ENCODE data around the gene RAPGEF4. TPM values are rescaled to one million over a fixed set of nuclear protein-coding genes. Genes with fewer than 3 reads are reported as not detected.

The RAPGEF4 gene
- polyA plus RNA-seq, 1 experiment = 1.3 TPM

GRCh38 chr2:172846551-172846950 is 110.9 kb downstream of the RAPGEF4 start:
- H3K9me3 ChIP-seq (ENCODE audit: control insufficient read depth, insufficient read depth, low read length) = no peaks in the 10 kb centered on the region
- H3K27me3 ChIP-seq (ENCODE audit: control insufficient read depth, insufficient read depth, low read length) = no peaks in the 10 kb centered on the region
- CTCF ChIA-PET = no interaction called here
- TF ChIP-seq CTCF (IDR thresholded peaks at IDR 0.05; ENCODE audit: low read depth, low read length) = no peak
- POLR2A ChIA-PET = no interaction called here
- H3K27ac ChIP-seq (ENCODE audit: low read depth, low read length) = no peak overlapping the region
- no peak for DNase-seq (ENCODE audit: low read depth, low spot score)
- no peak overlapping the region for H3K4me3 ChIP-seq (ENCODE audit: low read depth, low read length)

GRCh38 chr2:172847188-172847587 is 111.5 kb downstream of the RAPGEF4 start:
- H3K4me3 ChIP-seq (ENCODE audit: low read depth, low read length) = no peak overlapping the region
- H3K9me3 ChIP-seq (ENCODE audit: control insufficient read depth, insufficient read depth, low read length) = no peaks in the 10 kb centered on the region
- ChIA-PET CTCF (no interaction called here), POLR2A (no interaction called here)
- DNase-seq (ENCODE audit: low read depth, low spot score) = no peak
- TF ChIP-seq CTCF (IDR thresholded peaks at IDR 0.05; ENCODE audit: low read depth, low read length) = no peak
- H3K27me3 ChIP-seq (ENCODE audit: control insufficient read depth, insufficient read depth, low read length) = no peaks in the 10 kb centered on the region
- no peak overlapping the region for H3K27ac ChIP-seq (ENCODE audit: low read depth, low read length)

GRCh38 chr2:172848519-172848918 is 112.9 kb downstream of the RAPGEF4 start:
- ChIA-PET POLR2A (no interaction called here), CTCF (interaction anchor here (1.1 to 1.4 kb wide), 2 partner anchors 83 to 173 kb away, joined by 3 to 11 read pairs; no protein-coding TSS in a partner anchor)
- DNase-seq (ENCODE audit: low read depth, low spot score) = no peak
- TF ChIP-seq CTCF (IDR thresholded peaks at IDR 0.05; ENCODE audit: low read depth, low read length) = no peak
- Histone ChIP-seq H3K27me3 (ENCODE audit: control insufficient read depth, insufficient read depth, low read length) (no peaks in the 10 kb centered on the region), H3K27ac (ENCODE audit: low read depth, low read length) (no peak overlapping the region), H3K4me3 (ENCODE audit: low read depth, low read length) (no peak overlapping the region), H3K9me3 (ENCODE audit: control insufficient read depth, insufficient read depth, low read length) (no peaks in the 10 kb centered on the region)

GRCh38 chr2:172849519-172850217 is 114.0 kb downstream of the RAPGEF4 start:
- Histone ChIP-seq H3K27me3 (ENCODE audit: control insufficient read depth, insufficient read depth, low read length) (no peaks in the 10 kb centered on the region), H3K9me3 (ENCODE audit: control insufficient read depth, insufficient read depth, low read length) (no peaks in the 10 kb centered on the region), H3K27ac (ENCODE audit: low read depth, low read length) (no peak overlapping the region), H3K4me3 (ENCODE audit: low read depth, low read length) (no peak overlapping the region)
- CTCF ChIA-PET = interaction anchor here (0.5 to 1.4 kb wide), 2 partner anchors 82 to 512 kb away, joined by 4 to 11 read pairs; no protein-coding TSS in a partner anchor
- no peak for DNase-seq (ENCODE audit: low read depth, low spot score)
- POLR2A ChIA-PET = no interaction called here
- TF ChIP-seq CTCF (IDR thresholded peaks at IDR 0.05; ENCODE audit: low read depth, low read length) = no peak

GRCh38 chr2:172855588-172855987 is 119.9 kb downstream of the RAPGEF4 start:
- Histone ChIP-seq H3K27me3 (ENCODE audit: control insufficient read depth, insufficient read depth, low read length) (no peaks in the 10 kb centered on the region), H3K9me3 (ENCODE audit: control insufficient read depth, insufficient read depth, low read length) (no peaks in the 10 kb centered on the region), H3K4me3 (ENCODE audit: low read depth, low read length) (no peak overlapping the region), H3K27ac (ENCODE audit: low read depth, low read length) (no peak overlapping the region)
- POLR2A ChIA-PET = no interaction called here
- no peak for TF ChIP-seq CTCF (IDR thresholded peaks at IDR 0.05; ENCODE audit: low read depth, low read length)
- DNase-seq (ENCODE audit: low read depth, low spot score) = no peak
- CTCF ChIA-PET = no interaction called here
